ENCODE data around the gene IL23A. TPM values are rescaled to one million over a fixed set of nuclear protein-coding genes. Genes with fewer than 3 reads are reported as not detected.
A peak's percentile ranks its signal among the peaks of the same experiment; 100 is the strongest.
"Not testable (repeated sequence)": the region's sequence is repeated elsewhere in the genome, so short reads cannot be mapped to it uniquely, and the experiment has no call there.

IL23A gene
- polyA plus RNA-seq, 3 donors: 1.0 to 4.8 (median 1.6) TPM

GRCh38 chr12:56346675-56347074 is 8.0 kb downstream of the IL23A start:
- H3K4me3 ChIP-seq (replicated peaks in 1 of 3; ENCODE audit: low read depth in 2 of 3, low read length in 3 of 3): no peak overlapping the region
- H3K4me1 ChIP-seq (ENCODE audit: control insufficient read depth in 1 of 2, insufficient read depth in 2 of 2, low read length in 2 of 2): no peaks in the 10 kb centered on the region
- peak in 1 of 3 donors; percentile 35 for DNase-seq
- H3K27ac ChIP-seq (ENCODE audit: low read depth in 1 of 2, low read length in 2 of 2): peak overlapping the region in 1 of 2 donors; percentile 31
- Mint-ChIP-seq H3K27ac (peak overlapping the region in 5 of 7 donors; percentile 7 to 87 (median 51)), H3K4me3 (no peak overlapping the region), H3K36me3 (peaks cover 85 to 100% of the 10 kb centered on the region in 2 donors), H3K4me1 (no peaks in the 10 kb centered on the region), H3K27me3 (ENCODE audit: low read depth in 3 of 3) (no peaks in the 10 kb centered on the region), H3K9me3 (no peaks in the 10 kb centered on the region)
- no peaks in the 10 kb centered on the region for H3K79me2 ChIP-seq (ENCODE audit: insufficient read depth, low read length)
- no peaks in the 10 kb centered on the region for H3K9me3 ChIP-seq (replicated peaks in 1 of 2; ENCODE audit: control insufficient read depth in 1 of 2, insufficient read depth in 1 of 2, low read length in 2 of 2)
- intact Hi-C loops (cut with micrococcal nuclease): no loop called here
- H3K27me3 ChIP-seq (ENCODE audit: control insufficient read depth in 2 of 2, insufficient read depth in 2 of 2, low read length in 2 of 2): no peaks in the 10 kb centered on the region
- peaks cover 37% of the 10 kb centered on the region for H4K20me1 ChIP-seq (ENCODE audit: insufficient read depth, low read length)
- H2AFZ ChIP-seq (ENCODE audit: insufficient read depth, low read depth, low read length, poor library complexity, severe bottlenecking): no peak overlapping the region
- H3K4me2 ChIP-seq (replicated peaks; ENCODE audit: extremely low read depth, low read length, poor library complexity, severe bottlenecking): no peak overlapping the region
- H3K36me3 ChIP-seq (replicated peaks in 1 of 2; ENCODE audit: control insufficient read depth in 1 of 2, insufficient read depth in 2 of 2, low read length in 2 of 2): peaks cover 90 to 98% of the 10 kb centered on the region in 2 donors
- 90% methylated on average over 6 of the region's 7 CpGs for WGBS (ENCODE audit: insufficient coverage)
- no peak overlapping the region for H3K9ac ChIP-seq (ENCODE audit: insufficient read depth, low read length, poor library complexity, severe bottlenecking)
- no peak for TF ChIP-seq CTCF (IDR thresholded peaks at IDR 0.05)

- H3K4me3 ChIP-seq (replicated peaks in 1 of 3; ENCODE audit: low read depth in 2 of 3, low read length in 3 of 3); H3K4me2 ChIP-seq (replicated peaks; ENCODE audit: extremely low read depth, low read length, poor library complexity, severe bottlenecking); H2AFZ ChIP-seq (ENCODE audit: insufficient read depth, low read depth, low read length, poor library complexity, severe bottlenecking); H3K4me3 Mint-ChIP-seq; H3K9me3 Mint-ChIP-seq; intact Hi-C loops (cut with micrococcal nuclease); DNase-seq; H3K79me2 ChIP-seq (ENCODE audit: insufficient read depth, low read length); H3K27me3 ChIP-seq (ENCODE audit: control insufficient read depth in 2 of 2, insufficient read depth in 2 of 2, low read length in 2 of 2); H3K4me1 Mint-ChIP-seq; H3K4me1 ChIP-seq (ENCODE audit: control insufficient read depth in 1 of 2, insufficient read depth in 2 of 2, low read length in 2 of 2); H3K9ac ChIP-seq (ENCODE audit: insufficient read depth, low read length, poor library complexity, severe bottlenecking); H3K27me3 Mint-ChIP-seq (ENCODE audit: low read depth in 3 of 3); H3K9me3 ChIP-seq (replicated peaks in 1 of 2; ENCODE audit: control insufficient read depth in 1 of 2, insufficient read depth in 1 of 2, low read length in 2 of 2): not testable (repeated sequence)
- peak overlapping the region in 1 of 2 donors; percentile 31 for H3K27ac ChIP-seq (ENCODE audit: low read depth in 1 of 2, low read length in 2 of 2)
- peaks cover 91 to 98% of the 10 kb centered on the region in 2 donors for H3K36me3 ChIP-seq (replicated peaks in 1 of 2; ENCODE audit: control insufficient read depth in 1 of 2, insufficient read depth in 2 of 2, low read length in 2 of 2)
- Mint-ChIP-seq H3K27ac (peak overlapping the region in 4 of 7 donors; percentile 10 to 56 (median 40)), H3K36me3 (peaks cover 83 to 98% of the 10 kb centered on the region in 2 donors)
- peaks cover 41% of the 10 kb centered on the region for H4K20me1 ChIP-seq (ENCODE audit: insufficient read depth, low read length)
- 94% methylated on average over 7 of the region's 9 CpGs for WGBS (ENCODE audit: insufficient coverage)
Observed at GRCh38 chr12:56347255-56347654, 8.6 kb downstream of the IL23A start.

Data from CD14-positive monocyte (primary cell).